ENCODE data around the gene JPT1.

Gene JPT1

GRCh38 chr17:75108193-75108592 lies 46.1 kb downstream of the JPT1 start:
- Mint-ChIP-seq H3K4me1 (peaks cover 27% of the 10 kb centered on the region), H3K36me3 (peaks cover 7% of the 10 kb centered on the region), H3K27ac (no peak overlapping the region), H3K4me3 (peak overlapping the region; percentile 79), H3K9me3 (no peaks in the 10 kb centered on the region)
- ATAC-seq (no peak), DNase-seq (ENCODE audit: low spot score in 2 of 2) (no peak)

GRCh38 chr17:75105126-75106080 lies 48.9 kb downstream of the JPT1 start:
- DNase-seq (ENCODE audit: low spot score in 2 of 2) (no peak), ATAC-seq (no peak)
- H3K27ac Mint-ChIP-seq: no peak overlapping the region
- H3K4me1 Mint-ChIP-seq: peaks cover 14% of the 10 kb centered on the region
- no peaks in the 10 kb centered on the region for H3K36me3 Mint-ChIP-seq
- no peaks in the 10 kb centered on the region for H3K9me3 Mint-ChIP-seq
- no peak overlapping the region for H3K4me3 Mint-ChIP-seq

- no peak overlapping the region for H3K27ac Mint-ChIP-seq
- no peaks in the 10 kb centered on the region for H3K36me3 Mint-ChIP-seq
- H3K9me3 Mint-ChIP-seq: no peaks in the 10 kb centered on the region
- H3K4me1 Mint-ChIP-seq: peaks cover 8% of the 10 kb centered on the region
- no peak overlapping the region for H3K4me3 Mint-ChIP-seq
- no peak for DNase-seq (ENCODE audit: low spot score in 2 of 2)
- ATAC-seq: no peak
These were observed 50.4 kb downstream of the JPT1 start for GRCh38 chr17:75103601-75104554.

- Mint-ChIP-seq H3K9me3 (no peaks in the 10 kb centered on the region), H3K4me3 (no peak overlapping the region), H3K27ac (no peak overlapping the region), H3K36me3 (no peaks in the 10 kb centered on the region), H3K4me1 (no peaks in the 10 kb centered on the region)
- no peak for DNase-seq (ENCODE audit: low spot score in 2 of 2)
- ATAC-seq: no peak
These were observed 51.9 kb downstream of the JPT1 start for GRCh38 chr17:75102385-75102821.

- Mint-ChIP-seq H3K9me3 (no peaks in the 10 kb centered on the region), H3K4me3 (no peak overlapping the region), H3K4me1 (no peaks in the 10 kb centered on the region), H3K27ac (no peak overlapping the region), H3K36me3 (no peaks in the 10 kb centered on the region)
- DNase-seq (ENCODE audit: low spot score in 2 of 2) (no peak), ATAC-seq (no peak)
These were observed 54.3 kb downstream of the JPT1 start for GRCh38 chr17:75099881-75100595.

- H3K4me1 Mint-ChIP-seq: no peaks in the 10 kb centered on the region
- H3K36me3 Mint-ChIP-seq: no peaks in the 10 kb centered on the region
- no peaks in the 10 kb centered on the region for H3K9me3 Mint-ChIP-seq
- peak overlapping the region; percentile 17 for H3K27ac Mint-ChIP-seq
- ATAC-seq (no peak), DNase-seq (ENCODE audit: low spot score in 2 of 2) (no peak)
- H3K4me3 Mint-ChIP-seq: no peak overlapping the region
These were observed 55.5 kb downstream of the JPT1 start for GRCh38 chr17:75098861-75099260.

GRCh38 chr17:75097865-75098264 lies 56.4 kb downstream of the JPT1 start:
- DNase-seq (ENCODE audit: low spot score in 2 of 2): no peak
- no peaks in the 10 kb centered on the region for H3K36me3 Mint-ChIP-seq
- H3K27ac Mint-ChIP-seq: no peak overlapping the region
- no peak overlapping the region for H3K4me3 Mint-ChIP-seq
- ATAC-seq: no peak
- H3K4me1 Mint-ChIP-seq: peaks cover under 1% of the 10 kb centered on the region
- H3K9me3 Mint-ChIP-seq: no peaks in the 10 kb centered on the region

GRCh38 chr17:75096082-75096625 lies 58.2 kb downstream of the JPT1 start:
- Mint-ChIP-seq H3K9me3 (no peaks in the 10 kb centered on the region), H3K36me3 (no peaks in the 10 kb centered on the region), H3K4me3 (no peak overlapping the region), H3K4me1 (peaks cover 12% of the 10 kb centered on the region), H3K27ac (no peak overlapping the region)
- no peak for DNase-seq (ENCODE audit: low spot score in 2 of 2)
- ATAC-seq: no peak

GRCh38 chr17:75094871-75095399 lies 59.4 kb downstream of the JPT1 start:
- Mint-ChIP-seq H3K9me3 (no peaks in the 10 kb centered on the region), H3K4me1 (peaks cover 12% of the 10 kb centered on the region), H3K27ac (peak overlapping the region; percentile 37), H3K4me3 (no peak overlapping the region), H3K36me3 (no peaks in the 10 kb centered on the region)
- DNase-seq (ENCODE audit: low spot score in 2 of 2) (no peak), ATAC-seq (no peak)

- no peak for DNase-seq (ENCODE audit: low spot score in 2 of 2)
- Mint-ChIP-seq H3K4me3 (no peak overlapping the region), H3K27ac (peak overlapping the region; percentile 23), H3K36me3 (no peaks in the 10 kb centered on the region), H3K9me3 (no peaks in the 10 kb centered on the region), H3K4me1 (peaks cover 19% of the 10 kb centered on the region)
- no peak for ATAC-seq
These were observed 60.7 kb downstream of the JPT1 start for GRCh38 chr17:75093548-75094158.

GRCh38 chr17:75091855-75092327 lies 62.4 kb downstream of the JPT1 start:
- H3K9me3 Mint-ChIP-seq: no peaks in the 10 kb centered on the region
- no peak overlapping the region for H3K4me3 Mint-ChIP-seq
- H3K36me3 Mint-ChIP-seq: no peaks in the 10 kb centered on the region
- ATAC-seq (no peak), DNase-seq (ENCODE audit: low spot score in 2 of 2) (no peak)
- peak overlapping the region; percentile 41 for H3K27ac Mint-ChIP-seq
- H3K4me1 Mint-ChIP-seq: peaks cover 26% of the 10 kb centered on the region

- no peak for DNase-seq (ENCODE audit: low spot score in 2 of 2)
- H3K27ac Mint-ChIP-seq: peak overlapping the region; percentile 36
- ATAC-seq: no peak
- H3K36me3 Mint-ChIP-seq: no peaks in the 10 kb centered on the region
- peaks cover 33% of the 10 kb centered on the region for H3K4me1 Mint-ChIP-seq
- H3K4me3 Mint-ChIP-seq: no peak overlapping the region
- H3K9me3 Mint-ChIP-seq: no peaks in the 10 kb centered on the region
These were observed 63.1 kb downstream of the JPT1 start for GRCh38 chr17:75090871-75091854.
